NCI-H2107 treated with DMSO at 0.1 percent for 48 hours (cell line): ENCODE data around the gene ZNF608.

Experiments
- DNase-seq: peaks from one replicate; lab custom pipeline; 2025; ENCODE audit not compliant: unreplicated experiment; lab: John Stamatoyannopoulos, UW

ZNF608 gene

GRCh38 chr5:124720593-124720992, 25.8 kb downstream of the ZNF608 start:
- no peak for DNase-seq

GRCh38 chr5:124719113-124719967, 27.1 kb downstream of the ZNF608 start:
- DNase-seq = no peak

- no peak for DNase-seq
Measured at GRCh38 chr5:124718380-124718789, 28.1 kb downstream of the ZNF608 start.

GRCh38 chr5:124716169-124716568, 30.3 kb downstream of the ZNF608 start:
- DNase-seq = no peak

GRCh38 chr5:124714910-124715309, 31.5 kb downstream of the ZNF608 start:
- DNase-seq = no peak

GRCh38 chr5:124713595-124713994, 32.8 kb downstream of the ZNF608 start:
- DNase-seq = no peak

- DNase-seq = no peak
Measured at GRCh38 chr5:124712731-124713305, 33.6 kb downstream of the ZNF608 start.

GRCh38 chr5:124708086-124708485, 38.4 kb downstream of the ZNF608 start:
- no peak for DNase-seq

GRCh38 chr5:124707520-124707919, 38.9 kb downstream of the ZNF608 start:
- no peak for DNase-seq

- DNase-seq = peak; percentile 61
Measured at GRCh38 chr5:124706729-124707361, 39.6 kb downstream of the ZNF608 start.

- no peak for DNase-seq
Measured at GRCh38 chr5:124706051-124706450, 40.4 kb downstream of the ZNF608 start.

- no peak for DNase-seq
Measured at GRCh38 chr5:124705577-124705976, 40.9 kb downstream of the ZNF608 start.

GRCh38 chr5:124704594-124705284, 41.7 kb downstream of the ZNF608 start:
- DNase-seq = no peak

GRCh38 chr5:124703995-124704394, 42.4 kb downstream of the ZNF608 start:
- DNase-seq = no peak

GRCh38 chr5:124702525-124702924, 43.9 kb downstream of the ZNF608 start:
- no peak for DNase-seq

GRCh38 chr5:124701873-124702425, 44.5 kb downstream of the ZNF608 start:
- DNase-seq = no peak

- DNase-seq = no peak
Measured at GRCh38 chr5:124701016-124701415, 45.4 kb downstream of the ZNF608 start.

GRCh38 chr5:124700333-124700732, 46.1 kb downstream of the ZNF608 start:
- no peak for DNase-seq

GRCh38 chr5:124698770-124699169, 47.7 kb downstream of the ZNF608 start:
- DNase-seq = no peak

- DNase-seq = peak; percentile 52
Measured at GRCh38 chr5:124697933-124698591, 48.4 kb downstream of the ZNF608 start.

- DNase-seq = no peak
Measured at GRCh38 chr5:124697501-124697900, 48.9 kb downstream of the ZNF608 start.
